Lower leg skin (tissue), 3 donors: ENCODE measurements around the gene RAD52.

Experiments
- POLR2A ChIP-seq, 2 donors: fragments of 450-650 bp; IDR thresholded peaks; one replicate each; pipeline ENCODE4 v1.6.1; 2016 to 2017; ENCODE audit warnings: antibody characterized with exemption in 2 of 2, mild to moderate bottlenecking in 1 of 2, moderate library complexity in 1 of 2
- TF ChIP-seq, protein P1 (sequence below), 3 donors: fragments of 450-650 bp; IDR thresholded peaks; one replicate each; pipeline ENCODE4 v1.5.1; 2016; ENCODE audit warnings: antibody characterized with exemption in 3 of 3, mild to moderate bottlenecking in 3 of 3, moderate library complexity in 2 of 3

DNA sequence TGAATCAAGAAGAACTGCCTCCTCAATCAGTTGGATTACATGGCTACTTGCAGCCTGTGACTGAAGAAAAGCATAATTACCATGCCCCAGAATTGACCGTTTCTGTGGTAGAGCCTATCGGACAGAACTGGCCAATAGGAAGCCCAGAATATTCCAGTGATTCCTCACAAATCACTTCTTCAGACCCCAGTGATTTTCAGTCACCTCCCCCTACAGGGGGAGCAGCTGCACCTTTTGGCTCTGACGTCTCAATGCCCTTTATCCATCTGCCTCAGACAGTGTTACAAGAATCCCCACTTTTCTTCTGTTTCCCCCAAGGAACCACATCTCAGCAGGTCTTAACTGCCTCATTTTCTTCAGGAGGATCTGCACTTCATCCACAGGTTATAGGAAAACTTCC, 80.8 kb downstream of the RAD52 start:
- TF ChIP-seq POLR2A (IDR thresholded peaks at IDR 0.05), result no peak
- TF ChIP-seq, protein P1, sequence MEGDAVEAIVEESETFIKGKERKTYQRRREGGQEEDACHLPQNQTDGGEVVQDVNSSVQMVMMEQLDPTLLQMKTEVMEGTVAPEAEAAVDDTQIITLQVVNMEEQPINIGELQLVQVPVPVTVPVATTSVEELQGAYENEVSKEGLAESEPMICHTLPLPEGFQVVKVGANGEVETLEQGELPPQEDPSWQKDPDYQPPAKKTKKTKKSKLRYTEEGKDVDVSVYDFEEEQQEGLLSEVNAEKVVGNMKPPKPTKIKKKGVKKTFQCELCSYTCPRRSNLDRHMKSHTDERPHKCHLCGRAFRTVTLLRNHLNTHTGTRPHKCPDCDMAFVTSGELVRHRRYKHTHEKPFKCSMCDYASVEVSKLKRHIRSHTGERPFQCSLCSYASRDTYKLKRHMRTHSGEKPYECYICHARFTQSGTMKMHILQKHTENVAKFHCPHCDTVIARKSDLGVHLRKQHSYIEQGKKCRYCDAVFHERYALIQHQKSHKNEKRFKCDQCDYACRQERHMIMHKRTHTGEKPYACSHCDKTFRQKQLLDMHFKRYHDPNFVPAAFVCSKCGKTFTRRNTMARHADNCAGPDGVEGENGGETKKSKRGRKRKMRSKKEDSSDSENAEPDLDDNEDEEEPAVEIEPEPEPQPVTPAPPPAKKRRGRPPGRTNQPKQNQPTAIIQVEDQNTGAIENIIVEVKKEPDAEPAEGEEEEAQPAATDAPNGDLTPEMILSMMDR (IDR thresholded peaks at IDR 0.05), result no peak
